ENCODE measurements around the gene LRP2. TPM values are rescaled to one million over a fixed set of nuclear protein-coding genes. Genes with fewer than 3 reads are reported as not detected.

The LRP2 gene
- total and polyA plus RNA-seq, 2 of the 4 experiments (the other 2 are of a cell fraction): not detected

- WGBS, 2 experiments (ENCODE audit: extremely low coverage in 2 of 2, insufficient read length in 1 of 2): no CpG with 5 or more reads among the region's 5 CpGs
- H3K4ac ChIP-seq (ENCODE audit: low read depth, low read length): no peak overlapping the region
- H2AK9ac ChIP-seq (replicated peaks; ENCODE audit: low read depth, low read length, poor library complexity): no peak overlapping the region
- BruUV-seq (replicated peaks): no TSS peak
- H3K14ac ChIP-seq (replicated peaks; ENCODE audit: low read depth, low read length): no peak overlapping the region
- in situ Hi-C loops (cut with MboI; ENCODE audit: low sequenced_read_pairs): no loop called here
- no peak overlapping the region for H3K9ac ChIP-seq (ENCODE audit: low read depth, low read length)
- POLR2A ChIA-PET (ENCODE audit: unreplicated experiment): no interaction called here
- no peak overlapping the region for H3K56ac ChIP-seq (ENCODE audit: extremely low read depth, insufficient read depth, low read length)
- dilution Hi-C loops (cut with HindIII; ENCODE audit: low sequenced_read_pairs, unreplicated experiment): no loop called here
- H3K27ac ChIP-seq (ENCODE audit: insufficient read depth, low read length): no peak overlapping the region
- H2BK15ac ChIP-seq (ENCODE audit: low read depth, low read length): no peak overlapping the region
- no peaks in the 10 kb centered on the region for H3K9me3 ChIP-seq (ENCODE audit: control insufficient read depth, insufficient read depth, low read length)
- no peak overlapping the region for H3K23ac ChIP-seq (ENCODE audit: low read depth, low read length)
- no peaks in the 10 kb centered on the region for H3K36me3 ChIP-seq (ENCODE audit: control insufficient read depth, insufficient read depth, low read length)
- H3K27me3 ChIP-seq (ENCODE audit: control insufficient read depth, insufficient read depth, low read length): no peaks in the 10 kb centered on the region
- TF ChIP-seq RFX5 (IDR thresholded peaks at IDR 0.05; ENCODE audit: low read depth, low read length) (no peak), CEBPB (IDR thresholded peaks at IDR 0.05; ENCODE audit: low read depth, low read length) (no peak), CTCF (conservative IDR thresholded peaks at IDR 0.05; ENCODE audit: low read depth, low read length) (0 out of 2 replicates have a peak, but pooled peaks have one; percentile 22)
- CTCF ChIA-PET: interaction anchor here (0.6 to 1.3 kb wide), 4 partner anchors 11 to 1309 kb away, joined by 3 to 5 read pairs (median 3); no protein-coding TSS in a partner anchor
- H4K91ac ChIP-seq (ENCODE audit: insufficient read depth, low read depth, low read length): no peak overlapping the region
- H3K4me1 ChIP-seq (ENCODE audit: control insufficient read depth, insufficient read depth, low read length): no peaks in the 10 kb centered on the region
- H4K8ac ChIP-seq (ENCODE audit: low read depth in 2 of 2, low read length in 2 of 2): no peak overlapping the region
- no peak overlapping the region for H3K4me3 ChIP-seq (ENCODE audit: insufficient read depth, low read depth, low read length)
- H2BK120ac ChIP-seq (ENCODE audit: low read depth, low read length): no peak overlapping the region
- no peaks in the 10 kb centered on the region for H3K9me1 ChIP-seq (ENCODE audit: insufficient read depth, low read length)
- intact Hi-C loops (cut with micrococcal nuclease): loop anchor here (2.0 kb wide), 1 partner anchor 261 kb away; no protein-coding TSS in a partner anchor
- H3K18ac ChIP-seq (ENCODE audit: low read depth, low read length): no peak overlapping the region
- ATAC-seq (ENCODE audit: low read depth): peak; percentile 48; the same call in 1 of the 2 replicates
- H3K4me2 ChIP-seq (ENCODE audit: low read depth, low read length): no peak overlapping the region
- no peaks in the 10 kb centered on the region for H4K20me1 ChIP-seq (ENCODE audit: insufficient read depth, low read length)
- no peak overlapping the region for H2BK5ac ChIP-seq (ENCODE audit: low read depth, low read length, poor library complexity, severe bottlenecking)
- no peak overlapping the region for H4K5ac ChIP-seq (ENCODE audit: low read depth, low read length)
- H2AFZ ChIP-seq (replicated peaks; ENCODE audit: low read length, poor library complexity): no peak overlapping the region
- DNase-seq: no peak
- no peak overlapping the region for H2AK5ac ChIP-seq (ENCODE audit: low read depth, low read length)
- no peaks in the 10 kb centered on the region for H3K79me1 ChIP-seq (ENCODE audit: low read depth in 1 of 2, low read length in 2 of 2)
- no peak overlapping the region for H2BK20ac ChIP-seq (ENCODE audit: low read depth, low read length)
Measured at GRCh38 chr2:169221745-169222369, 140.5 kb downstream of the LRP2 start.
